Skin epidermis (tissue), 12 donors: ENCODE data around the gene TMEM272.

Experiments
- H3K27ac ChIP-seq, 21 experiments: fragments of 200-600 bp; sonication (generic) in 11 of 21; one replicate each; pipeline ENCODE4 v1.5.0; 2020; ENCODE audit warnings: mild to moderate bottlenecking in 3 of 21, inconsistent platforms in 2 of 21, moderate library complexity in 2 of 21
- H3K4me3 ChIP-seq, 7 experiments: fragments of 200-600 bp; sonication (generic) in 2 of 7; one replicate each; pipeline ENCODE4 v1.5.0; 2020; ENCODE audit warnings: inconsistent platforms in 2 of 7, mild to moderate bottlenecking in 2 of 7, moderate library complexity in 1 of 7

TMEM272 gene

DNA sequence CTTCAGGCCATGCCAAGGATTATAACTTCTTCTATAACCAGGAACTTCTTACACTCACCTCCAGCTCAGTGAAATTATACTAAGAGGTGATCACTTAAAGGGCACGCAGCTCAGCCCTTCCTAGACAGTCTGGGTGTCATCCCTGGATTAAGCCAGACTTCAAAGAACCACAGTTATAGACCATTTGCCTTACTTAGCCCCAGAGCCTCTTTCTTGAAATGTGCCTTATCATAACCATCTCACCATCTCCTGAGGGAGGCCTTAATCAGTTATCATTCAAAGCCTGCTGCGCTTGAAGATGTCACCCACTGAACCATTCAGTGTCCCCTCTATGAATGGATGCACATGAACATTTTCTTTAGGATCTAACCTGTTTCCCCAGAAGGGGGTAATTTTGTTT lies 30.9 kb downstream of the TMEM272 start:
- Histone ChIP-seq H3K27ac (no peak overlapping the region), H3K4me3 (no peak overlapping the region)

DNA sequence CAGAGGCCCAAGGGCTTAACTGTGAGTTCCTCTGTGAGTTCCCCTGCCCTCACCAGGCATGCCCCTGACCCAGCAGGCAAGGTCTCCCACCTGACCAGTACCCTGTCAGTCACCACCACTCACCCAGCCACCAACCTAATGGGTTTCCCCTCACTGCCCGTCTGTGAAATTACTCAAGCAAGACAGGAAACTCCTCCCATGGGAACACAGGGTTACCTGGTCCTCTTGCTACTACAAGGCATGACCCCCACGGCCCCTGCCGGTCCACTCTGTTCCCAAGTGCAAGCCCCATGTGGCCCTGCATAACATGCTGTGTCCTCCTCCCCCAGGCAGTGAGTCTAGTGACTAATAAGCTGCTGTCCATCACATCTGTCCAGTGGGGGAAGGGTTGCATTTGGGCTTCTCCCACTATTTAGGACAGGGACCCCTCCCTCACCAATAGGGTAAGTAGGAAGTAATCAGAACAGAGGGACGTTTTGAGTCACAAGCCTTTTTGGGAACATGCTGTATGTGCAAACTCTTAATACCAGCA lies 33.0 kb downstream of the TMEM272 start:
- Histone ChIP-seq H3K4me3 (no peak overlapping the region), H3K27ac (peak overlapping the region in 1 of 21 experiments; percentile 30)

DNA sequence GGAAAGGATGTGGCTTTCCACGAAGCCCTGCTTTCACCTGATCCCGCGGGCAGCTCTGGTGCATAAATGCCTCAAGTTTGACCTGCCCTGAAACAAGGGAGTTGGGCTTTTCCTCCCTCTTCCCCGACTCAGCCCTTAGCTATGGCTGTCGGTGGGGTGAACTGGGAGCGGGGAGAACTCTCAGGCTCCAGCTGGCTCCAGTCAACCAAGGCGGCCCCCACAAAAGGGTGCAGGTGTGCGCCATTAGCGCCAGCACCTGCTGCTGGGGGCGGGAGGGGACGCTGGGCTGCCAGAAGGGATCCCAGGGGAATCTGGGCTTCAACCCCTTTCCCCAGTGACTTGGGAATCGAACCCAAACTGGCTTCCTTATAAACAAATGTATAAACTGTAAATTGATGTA lies 33.9 kb downstream of the TMEM272 start:
- Histone ChIP-seq H3K27ac (peak overlapping the region in 1 of 21 experiments; percentile 23), H3K4me3 (no peak overlapping the region)

DNA sequence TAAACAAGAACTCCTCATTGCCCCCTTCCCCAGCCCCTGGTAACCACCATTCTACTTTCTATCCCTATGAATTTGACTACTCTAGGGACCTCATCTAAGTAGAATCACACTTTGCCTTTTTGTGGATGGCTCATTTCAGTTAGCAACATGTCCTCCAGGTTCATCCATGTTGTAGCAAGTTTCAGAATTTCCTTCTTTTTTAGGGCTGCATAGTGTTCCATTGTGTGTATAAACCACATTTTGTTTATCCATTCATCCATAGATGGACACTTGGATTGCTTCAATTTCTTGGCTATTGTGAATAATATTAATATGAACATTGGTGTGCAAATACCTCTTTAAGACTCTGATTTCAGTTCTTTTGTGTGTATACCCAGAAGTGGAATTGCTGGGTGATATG lies 36.2 kb downstream of the TMEM272 start:
- no peak overlapping the region for H3K27ac ChIP-seq
- H3K4me3 ChIP-seq, result no peak overlapping the region

DNA sequence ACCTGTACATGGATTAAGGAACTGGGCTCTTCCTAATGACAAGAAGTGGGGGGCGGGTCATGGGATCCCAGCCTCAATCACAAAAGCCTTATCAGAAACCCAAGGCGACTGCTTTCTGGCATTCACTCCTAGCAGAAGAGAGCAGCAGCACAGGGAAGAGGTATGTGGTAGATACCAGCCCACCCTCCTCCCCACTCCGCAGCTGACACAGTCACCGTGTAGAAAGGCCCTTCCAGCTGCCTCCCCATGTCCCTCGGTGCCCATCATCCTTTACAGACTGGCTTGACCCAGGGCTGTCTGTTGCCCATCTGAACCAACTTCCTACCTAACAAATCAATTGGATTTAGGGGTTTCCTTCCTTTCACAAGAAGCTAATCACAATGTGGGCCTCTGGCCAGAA lies 37.9 kb downstream of the TMEM272 start:
- Histone ChIP-seq H3K27ac (no peak overlapping the region), H3K4me3 (no peak overlapping the region)

DNA sequence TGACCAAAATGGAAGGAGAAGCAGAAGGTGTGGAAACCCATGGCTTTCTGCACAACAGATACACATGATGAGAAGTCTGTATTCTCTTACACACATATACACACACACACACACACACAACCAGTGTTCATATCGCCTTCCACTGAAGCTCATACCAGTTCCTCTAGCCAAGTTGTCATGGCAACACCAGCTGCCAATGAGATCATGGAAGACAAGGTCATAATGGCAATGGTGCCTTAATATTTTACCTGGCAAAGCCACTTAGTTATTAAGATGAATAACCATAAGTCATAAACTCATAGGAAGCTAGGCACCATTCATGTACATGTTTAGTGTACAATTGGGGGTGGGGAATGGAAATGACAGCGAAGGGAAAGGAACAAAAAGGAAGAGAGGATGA lies 38.4 kb downstream of the TMEM272 start:
- H3K4me3 ChIP-seq, result no peak overlapping the region
- H3K27ac ChIP-seq, result no peak overlapping the region

DNA sequence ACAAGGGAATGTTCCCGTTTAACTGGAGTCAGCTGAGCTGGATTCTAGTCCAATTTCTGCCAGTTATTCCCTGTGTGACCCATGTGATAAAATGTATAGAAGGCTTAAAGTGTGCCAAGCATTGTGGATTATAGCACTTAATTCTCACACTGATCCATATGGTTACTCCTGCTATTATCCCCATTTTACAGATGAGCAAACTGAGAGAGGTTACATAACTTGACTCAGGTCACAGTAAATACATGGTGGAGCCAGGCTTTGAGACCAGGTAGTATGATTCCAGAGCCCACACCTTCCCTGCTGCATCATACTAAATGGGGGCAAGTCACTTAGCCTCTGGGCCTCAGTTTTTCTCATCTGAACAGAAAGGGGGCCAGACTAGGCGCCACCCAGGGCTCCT lies 39.1 kb downstream of the TMEM272 start:
- Histone ChIP-seq H3K27ac (peak overlapping the region in 1 of 21 experiments; percentile 100), H3K4me3 (no peak overlapping the region)

DNA sequence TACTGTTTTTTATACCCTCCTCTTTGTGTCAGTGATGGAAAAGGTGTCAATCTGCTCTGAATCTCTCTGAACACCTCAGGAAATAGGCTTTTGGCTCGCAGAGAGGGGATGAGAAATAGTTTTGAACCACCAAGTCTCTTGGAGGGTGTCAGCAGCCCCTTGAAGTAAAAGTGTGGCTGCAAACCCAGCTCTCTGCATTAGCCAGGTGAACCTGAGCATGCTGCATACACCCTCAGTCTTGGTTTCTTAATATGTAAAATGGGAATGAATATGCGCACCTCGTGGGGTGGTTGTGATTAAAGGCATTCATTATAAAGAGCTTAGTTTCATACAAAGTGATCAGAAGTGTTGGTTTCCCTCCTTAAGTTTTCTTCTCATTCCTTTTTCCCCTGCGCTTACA lies 39.7 kb downstream of the TMEM272 start:
- H3K4me3 ChIP-seq, result peak overlapping the region in 1 of 7 experiments; percentile 52
- peak overlapping the region in 15 of 21 experiments; percentile 96 to 100 (median 100) for H3K27ac ChIP-seq

DNA sequence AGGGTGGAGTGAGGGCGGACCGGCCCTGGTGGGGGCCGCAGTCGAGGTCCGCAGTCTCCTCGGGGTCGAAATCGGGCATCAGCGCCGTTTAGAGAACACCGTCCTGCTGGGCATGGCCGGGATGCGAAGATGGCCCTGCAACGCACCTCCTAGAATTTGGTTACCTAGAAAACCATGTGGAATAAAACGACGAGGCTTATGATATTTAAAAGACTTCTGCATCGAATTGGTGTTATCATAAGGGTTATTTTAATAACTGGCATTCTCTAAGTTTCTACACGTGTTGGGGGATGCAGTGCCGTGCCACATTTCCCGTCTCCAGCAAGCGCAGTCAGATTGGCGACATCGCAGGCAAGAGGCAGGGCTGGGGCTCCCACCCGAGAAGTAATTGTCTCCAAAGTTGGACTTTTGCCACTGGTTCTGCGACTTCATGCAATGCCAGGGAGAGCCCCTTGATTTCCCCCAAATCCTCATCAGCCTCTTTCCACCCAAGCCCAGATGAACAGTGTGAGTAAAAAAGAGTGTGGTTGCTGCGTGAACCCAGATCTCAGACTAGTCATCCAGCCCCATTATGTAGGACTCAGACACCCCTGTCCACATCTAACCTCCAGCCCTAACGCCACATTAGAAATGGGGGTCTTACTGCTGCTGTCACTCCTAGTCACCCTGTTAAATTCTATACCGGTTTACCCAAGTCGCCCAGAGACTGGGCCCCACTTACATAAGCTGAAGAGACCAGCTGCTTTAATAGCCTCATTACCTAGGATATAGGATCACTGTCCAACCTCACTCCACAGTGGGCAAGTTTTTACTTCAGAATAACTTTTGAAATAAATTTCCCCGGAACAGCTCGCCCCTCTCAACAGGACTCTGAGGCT lies 40.4 kb downstream of the TMEM272 start:
- peak overlapping the region; percentile 42 to 96 (median 67) for H3K4me3 ChIP-seq

DNA sequence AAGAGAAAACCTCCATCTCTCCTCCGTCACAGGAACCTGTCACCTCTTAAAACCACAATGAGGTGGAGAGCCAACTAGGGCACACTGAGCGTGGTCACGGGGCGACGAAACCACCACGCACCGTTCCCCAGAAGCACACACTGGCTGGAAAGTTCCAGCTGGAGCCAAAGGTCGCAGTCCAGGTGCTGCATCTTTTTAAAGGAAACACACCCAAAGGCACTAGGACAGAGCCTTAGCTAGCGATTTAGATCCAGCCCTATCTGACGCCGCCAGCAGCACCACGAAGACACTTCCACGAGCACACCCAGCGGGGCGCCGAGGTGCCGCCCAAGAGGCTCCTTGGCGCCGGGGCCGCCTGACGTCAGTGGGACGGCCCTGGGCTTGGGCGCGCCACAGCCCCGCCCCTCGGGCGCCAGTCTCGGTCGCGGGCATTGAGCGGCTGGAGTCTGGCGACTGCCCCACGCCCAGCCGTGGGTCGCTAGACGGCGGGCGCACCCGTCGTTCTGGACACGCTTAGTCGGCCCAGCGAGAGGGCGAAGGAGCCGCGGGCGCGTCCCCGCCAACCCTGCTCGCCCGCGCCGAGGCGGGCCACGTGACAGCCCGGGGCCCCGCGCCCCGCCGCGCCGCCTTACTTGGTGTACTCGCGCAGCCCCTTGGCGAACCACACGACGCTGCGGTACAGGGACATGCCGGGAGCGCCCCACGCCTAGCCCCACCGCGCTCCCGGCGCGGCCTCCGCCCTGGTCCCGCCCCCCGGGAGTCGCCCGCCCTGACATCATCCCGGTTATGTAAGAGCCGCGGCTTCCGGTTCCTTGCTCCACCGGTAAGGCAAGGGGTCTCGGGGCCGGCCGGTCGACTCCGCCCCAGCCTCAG lies 41.3 kb downstream of the TMEM272 start, which contains the start of gene DHRS12:
Gene DHRS12, minus strand, starts transcription at position 742 of the 873 bp plus-strand sequence. CDS start 4,504 bp downstream, outside the sequence.
- Histone ChIP-seq H3K4me3 (peak within 1 kb of the TSS; percentile 42 to 96 (median 67)), H3K27ac (peak within 1 kb of the TSS; percentile 96 to 100 (median 100))

More for the DNA sequence above, 40.4 kb downstream of the TMEM272 start:
- peak overlapping the region; percentile 96 to 100 (median 100) for H3K27ac ChIP-seq

DNA sequence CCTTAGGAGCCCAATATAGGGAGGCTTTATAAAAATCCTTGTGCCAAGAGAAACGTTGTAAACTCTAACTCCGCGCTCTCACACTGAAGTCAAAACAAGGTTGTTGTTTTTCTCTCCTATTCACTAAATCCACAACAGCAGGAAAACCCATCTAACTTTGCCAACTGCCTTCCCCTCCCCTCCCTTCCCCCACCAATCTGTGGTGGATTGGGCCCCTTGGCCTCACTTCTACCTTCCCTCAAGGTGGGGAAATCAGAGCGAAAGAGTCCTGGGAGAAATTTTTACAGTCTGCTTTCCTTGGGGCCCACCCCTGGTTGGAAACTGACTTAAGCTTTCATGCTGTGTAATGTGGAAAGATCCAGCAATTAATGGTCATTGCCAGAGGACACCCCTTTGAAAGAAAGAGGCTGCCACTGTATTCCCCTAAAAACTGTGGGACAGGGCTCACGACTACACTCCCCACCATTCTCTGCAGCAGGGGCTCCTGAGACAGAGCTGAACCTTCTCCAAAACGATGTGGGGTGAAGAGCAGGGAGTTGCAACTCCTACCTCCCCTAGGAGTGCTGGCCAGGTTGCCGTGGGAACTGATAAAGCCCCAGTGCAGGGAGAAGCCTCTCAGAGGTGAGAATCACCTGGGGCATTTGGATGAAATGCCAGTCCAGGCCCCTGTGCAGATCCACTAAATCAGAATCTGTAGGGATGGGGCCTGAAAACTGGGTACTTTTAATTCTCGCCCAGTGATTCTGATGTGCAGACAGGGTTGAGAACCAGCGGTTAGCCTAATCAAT lies 42.2 kb downstream of the TMEM272 start:
- Histone ChIP-seq H3K4me3 (peak overlapping the region; percentile 42 to 96 (median 67)), H3K27ac (peak overlapping the region; percentile 96 to 100 (median 100))

DNA sequence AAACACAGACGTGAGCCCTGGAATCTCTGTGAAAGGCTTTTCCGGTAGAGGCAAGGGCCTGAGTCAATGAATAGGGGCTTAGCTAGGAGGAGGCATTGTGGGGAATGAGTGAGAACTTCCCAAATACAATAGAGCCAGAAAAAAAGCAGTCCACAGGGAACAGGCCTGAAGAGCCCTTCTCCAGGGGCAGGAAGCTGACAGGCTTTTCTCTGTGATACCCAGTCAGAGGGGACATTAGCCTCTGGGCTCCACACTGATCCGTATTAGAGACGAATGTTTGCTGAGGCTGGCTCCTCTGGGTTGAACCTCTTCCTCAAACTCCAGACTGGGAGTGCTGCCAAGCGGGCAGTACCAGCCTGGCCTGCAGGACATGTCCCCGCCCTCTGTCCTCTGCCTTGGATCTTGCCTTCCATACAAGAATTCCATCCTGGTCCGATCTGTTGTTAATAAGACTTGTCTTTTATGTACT lies 43.3 kb downstream of the TMEM272 start:
- H3K27ac ChIP-seq, result peak overlapping the region in 19 of 21 experiments; percentile 10 to 100 (median 99)
- no peak overlapping the region for H3K4me3 ChIP-seq

DNA sequence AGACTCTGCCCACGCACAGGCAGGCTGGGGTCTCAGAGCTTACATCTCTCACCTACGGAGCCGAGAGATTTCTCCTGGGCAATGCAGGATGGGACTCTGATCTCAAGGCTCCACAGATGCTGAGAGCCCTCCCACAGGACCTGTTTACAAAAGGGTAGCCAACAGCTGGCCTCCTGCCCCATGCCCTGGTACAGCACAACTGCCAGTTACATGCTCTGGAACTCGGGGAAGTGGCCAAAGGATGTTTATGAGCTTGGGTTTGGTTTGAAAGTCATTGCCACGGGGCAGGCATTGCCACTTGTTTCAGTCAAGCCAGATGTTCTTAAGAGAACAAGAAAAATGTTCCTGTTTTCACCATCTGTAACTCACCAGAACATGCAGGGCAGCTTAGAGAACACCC lies 44.5 kb downstream of the TMEM272 start:
- Histone ChIP-seq H3K4me3 (no peak overlapping the region), H3K27ac (peak overlapping the region in 7 of 21 experiments; percentile 16 to 100 (median 100))

DNA sequence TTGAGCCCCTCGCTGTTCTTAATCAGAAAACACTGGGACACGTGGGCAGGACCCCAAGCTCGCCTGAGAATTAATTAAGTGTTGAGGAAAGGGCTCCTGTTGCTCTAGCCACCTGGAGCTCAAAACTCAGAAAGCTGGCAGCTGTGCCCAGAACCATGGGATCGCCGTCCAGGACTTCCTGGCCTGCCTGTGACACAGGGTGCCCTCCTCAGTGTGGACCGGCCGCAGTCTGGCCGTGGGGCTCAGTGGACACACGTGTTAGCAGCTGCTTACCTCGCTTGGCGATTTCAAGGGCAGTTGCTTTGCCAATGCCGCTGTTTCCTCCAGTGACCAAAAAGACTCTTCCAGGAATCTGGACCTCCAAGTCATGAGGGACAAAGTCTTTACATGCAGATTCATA lies 45.7 kb downstream of the TMEM272 start:
- Histone ChIP-seq H3K27ac (no peak overlapping the region), H3K4me3 (no peak overlapping the region)

DNA sequence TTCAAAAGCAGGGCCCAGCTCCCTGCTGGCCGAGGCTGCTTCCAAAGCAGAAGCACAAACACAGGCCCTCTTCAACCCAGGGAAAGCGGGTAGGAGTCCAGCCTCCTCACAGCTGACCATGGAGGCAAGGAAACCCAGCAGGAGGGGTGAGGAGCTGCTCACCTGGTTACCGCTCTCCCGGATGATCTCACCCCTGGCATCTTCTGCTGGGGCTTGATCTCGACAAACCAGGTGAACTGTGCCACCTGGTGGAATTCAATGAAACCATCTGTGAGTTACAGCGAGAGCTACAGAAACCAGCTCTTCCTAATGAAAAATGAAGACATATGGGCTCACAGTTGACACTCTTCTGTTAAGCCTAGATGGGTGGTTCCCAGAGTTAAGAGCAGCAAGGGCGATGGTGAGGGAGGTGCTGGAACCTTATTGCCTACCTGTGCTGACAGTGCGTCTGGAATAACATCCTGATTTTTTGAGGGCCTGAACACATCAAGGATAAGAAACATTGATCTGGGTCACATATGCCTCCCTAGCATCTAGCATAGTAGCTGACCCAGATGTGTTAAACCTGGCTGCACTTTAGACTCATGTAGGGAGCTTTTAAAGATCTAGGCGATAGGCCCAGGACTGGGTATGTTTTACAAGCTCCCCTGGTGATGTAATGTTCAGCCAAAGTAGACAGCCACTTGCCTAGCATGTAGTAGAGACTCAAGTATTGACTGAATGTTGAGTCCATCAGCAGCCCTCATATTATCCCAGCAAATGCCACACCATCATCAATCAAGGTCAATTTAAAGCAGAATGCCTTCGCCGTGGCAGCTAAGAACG lies 47.1 kb downstream of the TMEM272 start:
- Histone ChIP-seq H3K4me3 (no peak overlapping the region), H3K27ac (no peak overlapping the region)

DNA sequence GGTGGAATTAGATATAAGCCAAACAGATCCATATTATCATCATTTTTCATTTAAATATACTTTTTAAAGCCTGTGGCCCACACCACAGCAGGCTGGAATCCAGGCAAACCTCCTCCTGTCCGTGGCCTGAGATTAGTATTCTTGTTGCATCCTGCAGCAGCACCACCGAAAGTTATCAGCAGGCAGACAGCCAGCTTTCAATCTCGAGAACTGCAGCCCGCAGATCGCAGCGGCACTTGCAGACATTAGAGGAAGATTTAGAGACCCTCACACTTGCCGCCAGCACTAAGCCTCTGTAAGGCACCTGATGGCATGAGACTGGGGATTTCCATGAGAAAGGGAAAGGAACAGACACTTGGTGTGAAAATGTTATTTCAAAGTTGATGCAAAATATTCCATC lies 48.4 kb downstream of the TMEM272 start:
- Histone ChIP-seq H3K4me3 (no peak overlapping the region), H3K27ac (no peak overlapping the region)

DNA sequence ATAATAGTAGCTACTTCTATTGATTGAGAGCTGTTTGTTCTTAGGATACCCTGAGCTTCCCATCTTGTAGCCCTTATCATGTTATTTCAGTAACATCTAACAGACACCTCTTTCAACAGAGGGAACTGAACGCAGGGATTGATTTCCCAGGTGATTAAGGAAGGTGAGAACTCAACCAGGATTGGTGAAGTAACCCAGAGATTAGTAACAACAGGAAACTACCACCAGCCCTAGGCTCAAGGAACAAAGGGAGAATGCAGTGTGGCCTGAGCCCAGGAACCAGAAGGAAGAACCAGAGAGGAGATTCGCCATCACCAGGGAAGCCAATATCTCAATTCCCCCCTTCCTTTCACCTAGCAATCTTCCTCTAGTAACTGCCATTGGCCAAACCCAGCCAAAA lies 49.6 kb downstream of the TMEM272 start:
- no peak overlapping the region for H3K4me3 ChIP-seq
- H3K27ac ChIP-seq, result no peak overlapping the region

DNA sequence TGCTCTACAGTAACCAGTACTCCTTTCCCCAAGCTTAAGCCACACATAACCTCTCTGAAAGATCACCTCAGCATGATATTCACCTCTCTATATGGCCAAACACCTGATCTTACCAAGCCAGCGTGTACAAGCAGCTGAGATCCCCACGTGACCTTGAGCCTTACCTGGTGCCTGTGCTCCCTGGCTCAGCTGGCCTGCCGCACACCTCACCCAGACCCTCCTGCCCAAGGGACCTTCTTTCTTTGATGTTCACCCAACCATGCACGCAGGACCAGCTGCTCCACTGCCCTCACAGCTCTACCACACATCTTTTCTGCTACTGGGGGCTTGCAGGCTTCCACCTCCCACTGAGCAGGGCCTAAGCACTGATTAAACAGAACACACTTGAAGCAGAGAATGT lies 50.0 kb downstream of the TMEM272 start:
- H3K4me3 ChIP-seq, result no peak overlapping the region
- H3K27ac ChIP-seq, result no peak overlapping the region
